ENCODE measurements around the gene STK40. TPM values are rescaled to one million over a fixed set of nuclear protein-coding genes. Genes with fewer than 3 reads are reported as not detected.

STK40 gene
- total RNA-seq, 1 experiment from 2014 or later: 49.6 TPM

GRCh38 chr1:36323636-36324352, 61.9 kb downstream of the STK40 start, which contains the start of gene EVA1B:
TSS of gene EVA1B (minus strand) at chr1:36323645. CDS start at chr1:36323037, 608 bp downstream.
- no TSS peak for BruUV-seq (replicated peaks)
- TF ChIP-seq REST (IDR thresholded peaks at IDR 0.05; ENCODE audit: insufficient read depth in 1 of 2, low read depth in 2 of 2, low read length in 1 of 2) (no peak), SIN3A (IDR thresholded peaks at IDR 0.05; ENCODE audit: borderline replicate concordance, insufficient read depth, low read depth, low read length) (no peak), TCF7L2 (IDR thresholded peaks at IDR 0.05; ENCODE audit: low read depth, low read length) (no peak), POLR2AphosphoS5 (IDR thresholded peaks at IDR 0.05; ENCODE audit: low read depth, low read length) (no peak)
- TF ChIP-seq, protein P1, sequence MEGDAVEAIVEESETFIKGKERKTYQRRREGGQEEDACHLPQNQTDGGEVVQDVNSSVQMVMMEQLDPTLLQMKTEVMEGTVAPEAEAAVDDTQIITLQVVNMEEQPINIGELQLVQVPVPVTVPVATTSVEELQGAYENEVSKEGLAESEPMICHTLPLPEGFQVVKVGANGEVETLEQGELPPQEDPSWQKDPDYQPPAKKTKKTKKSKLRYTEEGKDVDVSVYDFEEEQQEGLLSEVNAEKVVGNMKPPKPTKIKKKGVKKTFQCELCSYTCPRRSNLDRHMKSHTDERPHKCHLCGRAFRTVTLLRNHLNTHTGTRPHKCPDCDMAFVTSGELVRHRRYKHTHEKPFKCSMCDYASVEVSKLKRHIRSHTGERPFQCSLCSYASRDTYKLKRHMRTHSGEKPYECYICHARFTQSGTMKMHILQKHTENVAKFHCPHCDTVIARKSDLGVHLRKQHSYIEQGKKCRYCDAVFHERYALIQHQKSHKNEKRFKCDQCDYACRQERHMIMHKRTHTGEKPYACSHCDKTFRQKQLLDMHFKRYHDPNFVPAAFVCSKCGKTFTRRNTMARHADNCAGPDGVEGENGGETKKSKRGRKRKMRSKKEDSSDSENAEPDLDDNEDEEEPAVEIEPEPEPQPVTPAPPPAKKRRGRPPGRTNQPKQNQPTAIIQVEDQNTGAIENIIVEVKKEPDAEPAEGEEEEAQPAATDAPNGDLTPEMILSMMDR (IDR thresholded peaks at IDR 0.05): no peak
- Histone ChIP-seq H3K9me3 (ENCODE audit: control insufficient read depth, insufficient read depth, low read depth, low read length) (no peaks in the 10 kb centered on the region), H3K4me1 (ENCODE audit: control insufficient read depth, insufficient read depth, low read length) (peaks cover 19% of the 10 kb centered on the region), H3K27ac (ENCODE audit: low read length) (peak within 1 kb of the TSS; percentile 85), H3K27me3 (ENCODE audit: control insufficient read depth, insufficient read depth, low read length) (no peaks in the 10 kb centered on the region), H3K36me3 (ENCODE audit: control insufficient read depth, insufficient read depth, low read length) (no peaks in the 10 kb centered on the region), H3K4me3 (ENCODE audit: low read depth in 2 of 2, low read length in 2 of 2) (peak within 1 kb of the TSS; percentile 56 to 72)
- in situ Hi-C loops (cut with HindIII; ENCODE audit: low pct_unique_long_range_greater_than_20kb, low sequenced_read_pairs) (no loop called here), intact Hi-C loops (cut with micrococcal nuclease; ENCODE audit: unreplicated experiment) (no loop called here)
- POLR2A ChIA-PET: no interaction called here
- CTCF ChIA-PET: interaction anchor here (0.6 to 0.9 kb wide), 2 partner anchors 19 to 47 kb away, joined by 3 to 8 read pairs; no protein-coding TSS in a partner anchor
- peak; percentile 60 for ATAC-seq
- DNase-seq (ENCODE audit: low read depth, low spot score): no peak

GRCh38 chr1:36322786-36323635, 62.7 kb downstream of the STK40 start:
- ChIA-PET CTCF (interaction anchor here (0.6 to 1.2 kb wide), 3 partner anchors 46 to 135 kb away, joined by 5 to 8 read pairs (median 7); no protein-coding TSS in a partner anchor), POLR2A (no interaction called here)
- Histone ChIP-seq H3K36me3 (ENCODE audit: control insufficient read depth, insufficient read depth, low read length) (no peaks in the 10 kb centered on the region), H3K27ac (ENCODE audit: low read length) (peak overlapping the region; percentile 81), H3K4me1 (ENCODE audit: control insufficient read depth, insufficient read depth, low read length) (peaks cover 19% of the 10 kb centered on the region), H3K9me3 (ENCODE audit: control insufficient read depth, insufficient read depth, low read depth, low read length) (no peaks in the 10 kb centered on the region), H3K27me3 (ENCODE audit: control insufficient read depth, insufficient read depth, low read length) (no peaks in the 10 kb centered on the region), H3K4me3 (ENCODE audit: low read depth in 2 of 2, low read length in 2 of 2) (peak overlapping the region; percentile 56 to 72)
- peak; percentile 54 for TF ChIP-seq POLR2AphosphoS5 (IDR thresholded peaks at IDR 0.05; ENCODE audit: low read depth, low read length)
- TF ChIP-seq SIN3A (IDR thresholded peaks at IDR 0.05; ENCODE audit: borderline replicate concordance, insufficient read depth, low read depth, low read length): no peak
- intact Hi-C loops (cut with micrococcal nuclease; ENCODE audit: unreplicated experiment) (no loop called here), in situ Hi-C loops (cut with HindIII; ENCODE audit: low pct_unique_long_range_greater_than_20kb, low sequenced_read_pairs) (no loop called here)
- no TSS peak for BruUV-seq (replicated peaks)
- peak; percentile 67 for ATAC-seq
- no peak for DNase-seq (ENCODE audit: low read depth, low spot score)

Measured in Panc1 (cell line).